Astrocyte (in vitro differentiated cells and primary cell): ENCODE data around the gene ZNF518B. TPM values are rescaled to one million over a fixed set of nuclear protein-coding genes. Genes with fewer than 3 reads are reported as not detected.

ENCODE experiments used
- DNase-seq: peaks from one replicate; pipeline ENCODE4 v3.0.0-alpha.2; 2010; ENCODE audit warnings: low read depth
- FAIRE-seq: peaks from 2 replicates; lab custom pipeline; 2011; peaks lifted over from hg19 to GRCh38; lab: Jason Lieb, UNC
- H2AFZ ChIP-seq: 2 replicates; pipeline ENCODE4 v1.6.0; 2012; ENCODE audit warnings: low read depth, low read length, inconsistent platforms
- H3K27ac ChIP-seq: 2 replicates; pipeline ENCODE4 v1.5.1; 2011; ENCODE audit warnings: low read depth, low read length, inconsistent platforms
- H3K27me3 ChIP-seq: 2 replicates; pipeline ENCODE4 v1.6.0; 2011; ENCODE audit warnings: low read length, inconsistent platforms; ENCODE audit not compliant: insufficient read depth
- H3K36me3 ChIP-seq: 2 replicates; pipeline ENCODE4 v1.5.1; 2011; ENCODE audit warnings: low read length, inconsistent platforms; ENCODE audit not compliant: insufficient read depth
- H3K4me1 ChIP-seq: 2 replicates; pipeline ENCODE4 v1.5.1; 2011; ENCODE audit warnings: low read length, inconsistent platforms; ENCODE audit not compliant: insufficient read depth
- H3K4me2 ChIP-seq: 2 replicates; pipeline ENCODE4 v1.6.0; 2012; ENCODE audit warnings: low read length, inconsistent platforms
- H3K4me3 ChIP-seq: 2 replicates; pipeline ENCODE4 v1.5.1; 2011; ENCODE audit warnings: low read depth, mild to moderate bottlenecking, low read length, inconsistent platforms; ENCODE audit not compliant: insufficient read depth
- H3K79me2 ChIP-seq: 2 replicates; pipeline ENCODE4 v1.6.0; 2012; ENCODE audit warnings: mild to moderate bottlenecking, low read length, inconsistent platforms; ENCODE audit not compliant: insufficient read depth
- H3K9ac ChIP-seq: 2 replicates; pipeline ENCODE4 v1.6.0; 2012; ENCODE audit warnings: mild to moderate bottlenecking, low read length, inconsistent platforms
- H3K9me3 ChIP-seq: 2 replicates; pipeline ENCODE4 v1.5.1; 2012; ENCODE audit warnings: low read depth, mild to moderate bottlenecking, low read length, inconsistent platforms; ENCODE audit not compliant: insufficient read depth
- H4K20me1 ChIP-seq: 2 replicates; pipeline ENCODE4 v1.6.0; 2012; ENCODE audit warnings: low read length, inconsistent platforms; ENCODE audit not compliant: insufficient read depth
- H3K27ac Mint-ChIP-seq: one replicate; pipeline ENCODE4 v1.8.0; 2021; ENCODE audit warnings: mild to moderate bottlenecking, mixed read lengths; ENCODE audit not compliant: unreplicated experiment
- H3K27me3 Mint-ChIP-seq: one replicate; pipeline ENCODE4 v1.8.0; 2021; ENCODE audit warnings: low read depth, mixed read lengths; ENCODE audit not compliant: unreplicated experiment
- H3K36me3 Mint-ChIP-seq: one replicate; pipeline ENCODE4 v1.8.0; 2021; ENCODE audit warnings: low read depth, mixed read lengths; ENCODE audit not compliant: unreplicated experiment
- H3K4me1 Mint-ChIP-seq: one replicate; pipeline ENCODE4 v1.8.0; 2021; ENCODE audit warnings: low read depth, mixed read lengths; ENCODE audit not compliant: unreplicated experiment
- H3K4me3 Mint-ChIP-seq: one replicate; pipeline ENCODE4 v1.8.0; 2021; ENCODE audit warnings: mild to moderate bottlenecking, moderate library complexity, mixed read lengths; ENCODE audit not compliant: unreplicated experiment
- H3K9me3 Mint-ChIP-seq: one replicate; pipeline ENCODE4 v1.8.0; 2021; ENCODE audit warnings: mild to moderate bottlenecking, mixed read lengths; ENCODE audit not compliant: unreplicated experiment
- CTCF ChIP-seq: IDR thresholded peaks from 2 replicates; pipeline ENCODE4 v1.5.1; 2011; ENCODE audit warnings: low read depth, mild to moderate bottlenecking, inconsistent platforms, low read length, moderate library complexity; ENCODE audit not compliant: insufficient read depth
- EZH2 ChIP-seq: IDR thresholded peaks from 2 replicates; pipeline ENCODE4 v1.6.1; 2012; ENCODE audit warnings: mild to moderate bottlenecking, low read length, inconsistent platforms; ENCODE audit not compliant: insufficient read depth
- total RNA-seq: library from RNA; stranded (reverse); gene quantifications from 2 replicates; pipeline ENCODE4 v1.2.1, GENCODE V29; 2021

Gene ZNF518B
- total RNA-seq, 1 donor from 2014 or later: 33.1 TPM

GRCh38 chr4:10478621-10479020, 21.4 kb upstream of the ZNF518B start:
- no peaks in the 10 kb centered on the region for H3K4me1 Mint-ChIP-seq
- no peak overlapping the region for H2AFZ ChIP-seq
- H3K27ac ChIP-seq: no peak overlapping the region
- no peaks in the 10 kb centered on the region for H3K36me3 Mint-ChIP-seq
- DNase-seq: no peak
- no peaks in the 10 kb centered on the region for H3K27me3 Mint-ChIP-seq
- FAIRE-seq: no peak
- no peak overlapping the region for H3K4me3 ChIP-seq
- no peaks in the 10 kb centered on the region for H3K9me3 Mint-ChIP-seq
- no peak for TF ChIP-seq EZH2
- no peaks in the 10 kb centered on the region for H3K27me3 ChIP-seq
- H3K79me2 ChIP-seq: no peaks in the 10 kb centered on the region
- H4K20me1 ChIP-seq: no peaks in the 10 kb centered on the region
- H3K4me3 Mint-ChIP-seq: no peak overlapping the region
- no peak overlapping the region for H3K27ac Mint-ChIP-seq
- H3K36me3 ChIP-seq: no peaks in the 10 kb centered on the region
- no peaks in the 10 kb centered on the region for H3K4me1 ChIP-seq
- no peak overlapping the region for H3K9ac ChIP-seq
- H3K4me2 ChIP-seq: no peak overlapping the region
- H3K9me3 ChIP-seq: no peaks in the 10 kb centered on the region

DNA sequence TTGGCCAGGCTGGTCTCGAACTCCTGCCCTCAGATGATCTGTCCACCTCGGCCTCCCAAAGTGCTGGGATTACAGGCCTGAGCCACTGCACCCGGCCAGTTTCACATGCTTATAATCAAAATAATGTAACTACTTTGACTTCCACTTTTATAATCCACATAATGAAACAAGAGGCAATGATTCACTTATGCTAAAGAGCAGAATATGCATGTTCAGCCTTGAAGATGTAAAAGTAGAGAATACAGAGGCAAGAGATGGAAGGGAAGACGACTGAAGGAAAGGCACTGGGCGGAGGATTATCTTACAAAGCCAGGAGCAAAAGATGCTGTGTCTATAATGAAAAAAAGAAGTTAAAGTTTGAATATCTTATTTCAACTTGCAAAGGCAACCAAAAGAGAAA, 13.3 kb upstream of the ZNF518B start:
- Histone ChIP-seq H3K9ac (no peak overlapping the region), H3K36me3 (no peaks in the 10 kb centered on the region), H2AFZ (no peak overlapping the region), H3K9me3 (no peaks in the 10 kb centered on the region), H3K79me2 (no peaks in the 10 kb centered on the region), H3K4me3 (no peak overlapping the region), H4K20me1 (no peaks in the 10 kb centered on the region), H3K27me3 (no peaks in the 10 kb centered on the region), H3K4me1 (no peaks in the 10 kb centered on the region), H3K4me2 (no peak overlapping the region), H3K27ac (no peak overlapping the region)
- Mint-ChIP-seq H3K4me3 (no peak overlapping the region), H3K4me1 (no peaks in the 10 kb centered on the region), H3K27ac (no peak overlapping the region), H3K9me3 (no peaks in the 10 kb centered on the region), H3K36me3 (no peaks in the 10 kb centered on the region), H3K27me3 (peaks cover 4% of the 10 kb centered on the region)
- TF ChIP-seq CTCF (no peak), EZH2 (no peak)
- FAIRE-seq (no peak), DNase-seq (no peak)

GRCh38 chr4:10466161-10466560, 8.9 kb upstream of the ZNF518B start:
- H3K79me2 ChIP-seq: no peaks in the 10 kb centered on the region
- H3K27me3 Mint-ChIP-seq: peaks cover 36% of the 10 kb centered on the region

More at GRCh38 chr4:10466161-10466560, 8.9 kb upstream of the ZNF518B start:
- DNase-seq: no peak
- H3K9me3 Mint-ChIP-seq: peaks cover 5% of the 10 kb centered on the region
- H3K4me2 ChIP-seq: no peak overlapping the region
- FAIRE-seq: no peak
- H2AFZ ChIP-seq: no peak overlapping the region
- no peak overlapping the region for H3K4me3 ChIP-seq
- no peaks in the 10 kb centered on the region for H3K36me3 ChIP-seq
- H3K9me3 ChIP-seq: peaks cover 4% of the 10 kb centered on the region
- no peak overlapping the region for H3K9ac ChIP-seq
- H3K4me1 ChIP-seq: no peaks in the 10 kb centered on the region
- peaks cover 3% of the 10 kb centered on the region for H3K36me3 Mint-ChIP-seq
- TF ChIP-seq EZH2 (no peak), CTCF (no peak)
- no peak overlapping the region for H3K27ac ChIP-seq
- H3K27ac Mint-ChIP-seq: no peak overlapping the region
- peaks cover 11% of the 10 kb centered on the region for H3K27me3 ChIP-seq
- no peaks in the 10 kb centered on the region for H3K4me1 Mint-ChIP-seq
- H3K4me3 Mint-ChIP-seq: no peak overlapping the region
- no peaks in the 10 kb centered on the region for H4K20me1 ChIP-seq
